Measurements from ENCODE around the gene GLB1L2.

GLB1L2 gene

DNA sequence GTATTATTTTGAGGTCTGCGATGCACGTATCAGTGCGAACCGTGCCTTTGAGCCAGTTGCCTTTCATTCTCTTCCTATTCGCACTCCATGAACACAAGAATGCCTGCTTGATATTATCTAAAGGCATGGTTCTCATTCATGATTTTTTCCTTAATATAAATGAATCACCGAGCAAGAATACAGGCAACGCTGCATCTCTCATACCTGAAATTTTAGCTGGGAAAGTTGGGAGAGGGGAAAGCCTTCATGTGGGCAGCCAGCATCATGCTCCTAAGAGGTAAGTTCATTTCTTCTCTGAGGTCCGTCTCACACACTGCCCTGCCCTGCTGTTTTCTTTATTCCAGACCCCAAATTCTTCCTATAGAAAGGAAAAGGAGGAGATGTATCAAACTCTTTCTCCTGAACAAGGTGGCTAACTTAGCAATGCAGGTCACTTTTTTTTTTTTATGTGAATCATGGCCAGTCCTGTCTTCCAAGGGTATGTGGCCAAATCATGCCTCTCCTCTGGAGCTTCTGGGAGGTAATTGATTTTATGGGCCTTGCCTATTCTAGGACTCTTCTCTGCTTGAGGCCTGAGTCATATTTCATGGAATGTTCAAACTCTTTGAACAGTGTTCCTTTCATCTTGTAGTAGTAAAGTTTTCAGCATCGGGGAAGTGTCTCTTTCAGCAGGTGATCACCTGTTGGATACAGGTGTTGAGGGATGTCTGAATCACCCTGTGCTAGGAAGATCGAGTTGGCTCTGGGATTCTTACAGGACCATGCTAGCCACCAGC, 3.2 kb downstream of the GLB1L2 start:
- H3K4me3 ChIP-seq (ENCODE audit: low read depth, low read length), result no peak overlapping the region
- TF ChIP-seq, protein P1, sequence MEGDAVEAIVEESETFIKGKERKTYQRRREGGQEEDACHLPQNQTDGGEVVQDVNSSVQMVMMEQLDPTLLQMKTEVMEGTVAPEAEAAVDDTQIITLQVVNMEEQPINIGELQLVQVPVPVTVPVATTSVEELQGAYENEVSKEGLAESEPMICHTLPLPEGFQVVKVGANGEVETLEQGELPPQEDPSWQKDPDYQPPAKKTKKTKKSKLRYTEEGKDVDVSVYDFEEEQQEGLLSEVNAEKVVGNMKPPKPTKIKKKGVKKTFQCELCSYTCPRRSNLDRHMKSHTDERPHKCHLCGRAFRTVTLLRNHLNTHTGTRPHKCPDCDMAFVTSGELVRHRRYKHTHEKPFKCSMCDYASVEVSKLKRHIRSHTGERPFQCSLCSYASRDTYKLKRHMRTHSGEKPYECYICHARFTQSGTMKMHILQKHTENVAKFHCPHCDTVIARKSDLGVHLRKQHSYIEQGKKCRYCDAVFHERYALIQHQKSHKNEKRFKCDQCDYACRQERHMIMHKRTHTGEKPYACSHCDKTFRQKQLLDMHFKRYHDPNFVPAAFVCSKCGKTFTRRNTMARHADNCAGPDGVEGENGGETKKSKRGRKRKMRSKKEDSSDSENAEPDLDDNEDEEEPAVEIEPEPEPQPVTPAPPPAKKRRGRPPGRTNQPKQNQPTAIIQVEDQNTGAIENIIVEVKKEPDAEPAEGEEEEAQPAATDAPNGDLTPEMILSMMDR (IDR thresholded peaks at IDR 0.05; ENCODE audit: insufficient read depth, low read depth, low read length, missing control alignments), result no peak
- DNase-seq (ENCODE audit: low read depth), result no peak

DNA sequence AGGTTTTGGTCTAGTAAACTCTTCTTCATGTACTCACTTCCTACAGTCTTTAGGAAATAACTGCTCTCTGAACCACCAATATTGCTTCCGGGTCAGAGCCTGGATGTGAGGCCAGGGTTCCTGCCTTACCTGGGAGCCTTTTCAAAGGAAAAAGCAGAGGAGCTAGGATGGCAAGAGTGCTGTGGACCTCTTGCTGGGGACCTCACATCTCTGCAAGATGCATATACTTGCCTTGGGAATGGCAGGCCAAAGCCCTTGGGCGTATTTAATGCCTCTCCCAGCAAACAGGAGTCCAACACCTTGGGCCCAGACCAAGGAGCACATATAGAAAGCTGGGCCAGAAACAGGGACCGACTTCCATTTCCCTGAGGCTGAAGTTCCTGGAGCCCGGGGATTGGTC, 5.3 kb downstream of the GLB1L2 start:
- no peak overlapping the region for H3K4me3 ChIP-seq (ENCODE audit: low read depth, low read length)
- no peak for DNase-seq (ENCODE audit: low read depth)
- TF ChIP-seq, protein P1 (IDR thresholded peaks at IDR 0.05; ENCODE audit: insufficient read depth, low read depth, low read length, missing control alignments), result no peak

DNA sequence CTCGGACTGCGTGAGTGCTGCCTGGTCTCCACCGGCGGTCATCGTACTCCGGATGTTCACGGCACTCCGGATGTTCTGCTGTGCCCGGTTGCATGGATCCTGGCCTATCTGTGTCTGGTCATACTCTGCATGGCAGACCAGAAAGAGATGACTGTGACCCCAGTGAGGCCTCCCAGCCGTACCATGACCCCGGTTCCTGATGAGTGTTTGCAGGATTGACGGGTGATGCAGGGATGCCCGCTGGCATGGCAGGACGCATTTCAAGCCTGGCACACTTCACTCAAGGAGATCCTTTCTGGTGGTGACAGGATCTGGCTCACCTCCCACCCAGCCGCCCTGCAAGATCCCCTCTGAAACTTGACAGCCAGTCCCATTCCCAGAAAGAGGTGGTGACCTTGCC, 6.3 kb downstream of the GLB1L2 start:
- no peak overlapping the region for H3K4me3 ChIP-seq (ENCODE audit: low read depth, low read length)
- DNase-seq (ENCODE audit: low read depth), result no peak
- TF ChIP-seq, protein P1 (IDR thresholded peaks at IDR 0.05; ENCODE audit: insufficient read depth, low read depth, low read length, missing control alignments), result no peak

DNA sequence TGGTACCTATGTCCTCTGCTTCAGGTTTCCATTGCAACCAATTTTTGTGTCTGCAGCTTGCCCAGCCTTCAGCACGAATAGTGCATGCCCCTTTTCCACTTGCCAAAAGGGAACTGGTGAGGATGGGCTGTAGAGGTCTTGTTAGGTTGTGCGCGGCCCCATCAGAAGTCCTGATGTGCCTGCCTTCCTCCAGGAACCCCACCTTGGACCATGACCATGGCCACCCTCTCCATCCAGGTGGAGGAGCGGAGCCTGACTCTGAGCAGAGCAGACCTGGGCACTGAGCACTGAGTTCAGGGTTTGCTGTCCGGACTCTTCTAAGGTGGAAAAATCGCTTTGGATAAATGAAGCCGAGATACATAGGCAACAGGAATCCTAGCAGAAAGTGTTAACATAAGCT, 6.9 kb downstream of the GLB1L2 start:
- TF ChIP-seq, protein P1 (IDR thresholded peaks at IDR 0.05; ENCODE audit: insufficient read depth, low read depth, low read length, missing control alignments), result no peak
- no peak overlapping the region for H3K4me3 ChIP-seq (ENCODE audit: low read depth, low read length)
- DNase-seq (ENCODE audit: low read depth), result no peak

DNA sequence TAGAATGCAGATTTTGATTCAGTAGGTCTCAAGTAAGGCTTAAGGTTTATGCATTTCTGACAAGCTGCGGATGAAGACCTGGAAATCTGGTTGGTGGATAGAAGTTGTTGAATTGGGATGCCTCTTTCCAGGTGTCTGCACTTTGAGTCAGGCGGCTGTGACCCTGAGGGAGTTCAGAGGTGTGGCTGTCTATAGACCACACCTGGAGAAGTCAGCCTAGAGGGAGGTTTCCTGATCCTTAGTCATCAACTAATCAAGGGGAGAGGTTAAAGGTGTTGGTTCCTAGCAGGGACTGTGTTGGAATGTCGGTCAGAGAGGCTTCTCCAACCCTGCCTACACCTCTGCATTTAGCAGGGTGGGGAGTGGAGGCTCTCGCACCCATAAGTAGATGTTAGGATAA, 8.0 kb downstream of the GLB1L2 start:
- no peak overlapping the region for H3K4me3 ChIP-seq (ENCODE audit: low read depth, low read length)
- no peak for DNase-seq (ENCODE audit: low read depth)
- TF ChIP-seq, protein P1 (IDR thresholded peaks at IDR 0.05; ENCODE audit: insufficient read depth, low read depth, low read length, missing control alignments), result no peak

DNA sequence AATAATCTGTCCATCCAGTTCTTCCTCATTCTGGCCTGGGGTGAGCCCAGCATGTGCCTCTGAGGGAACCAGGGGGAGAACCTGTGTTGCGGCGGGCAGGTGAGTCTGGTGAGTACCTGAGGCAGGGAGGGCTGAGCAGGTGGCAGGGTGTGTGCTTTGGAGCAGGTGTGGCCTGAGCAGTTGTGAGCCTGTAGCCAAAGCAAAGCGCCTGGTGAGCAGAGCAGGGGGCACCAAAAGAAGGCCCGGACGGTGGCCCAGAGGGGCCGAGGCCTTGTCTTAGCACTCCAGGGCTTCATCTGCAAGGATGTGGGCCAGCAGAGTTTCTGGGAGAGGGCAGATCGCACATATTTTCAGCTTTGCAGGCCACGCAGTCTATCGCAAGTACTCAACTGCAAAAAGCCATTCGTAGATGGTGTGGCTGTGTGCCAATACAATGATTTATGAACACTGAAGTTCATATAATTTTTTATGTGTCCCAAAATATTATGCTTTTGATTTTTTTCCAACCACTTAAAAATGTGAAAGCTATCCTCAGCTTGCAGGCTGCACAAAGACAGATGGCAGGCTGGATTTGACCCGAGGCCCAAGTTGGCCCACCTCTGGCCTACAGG, 8.7 kb downstream of the GLB1L2 start:
- no peak overlapping the region for H3K4me3 ChIP-seq (ENCODE audit: low read depth, low read length)
- DNase-seq (ENCODE audit: low read depth), result no peak
- TF ChIP-seq, protein P1 (IDR thresholded peaks at IDR 0.05; ENCODE audit: insufficient read depth, low read depth, low read length, missing control alignments), result no peak

Measured in GM12865 (cell line).